ENCODE results near the gene GNG8.

DNA sequence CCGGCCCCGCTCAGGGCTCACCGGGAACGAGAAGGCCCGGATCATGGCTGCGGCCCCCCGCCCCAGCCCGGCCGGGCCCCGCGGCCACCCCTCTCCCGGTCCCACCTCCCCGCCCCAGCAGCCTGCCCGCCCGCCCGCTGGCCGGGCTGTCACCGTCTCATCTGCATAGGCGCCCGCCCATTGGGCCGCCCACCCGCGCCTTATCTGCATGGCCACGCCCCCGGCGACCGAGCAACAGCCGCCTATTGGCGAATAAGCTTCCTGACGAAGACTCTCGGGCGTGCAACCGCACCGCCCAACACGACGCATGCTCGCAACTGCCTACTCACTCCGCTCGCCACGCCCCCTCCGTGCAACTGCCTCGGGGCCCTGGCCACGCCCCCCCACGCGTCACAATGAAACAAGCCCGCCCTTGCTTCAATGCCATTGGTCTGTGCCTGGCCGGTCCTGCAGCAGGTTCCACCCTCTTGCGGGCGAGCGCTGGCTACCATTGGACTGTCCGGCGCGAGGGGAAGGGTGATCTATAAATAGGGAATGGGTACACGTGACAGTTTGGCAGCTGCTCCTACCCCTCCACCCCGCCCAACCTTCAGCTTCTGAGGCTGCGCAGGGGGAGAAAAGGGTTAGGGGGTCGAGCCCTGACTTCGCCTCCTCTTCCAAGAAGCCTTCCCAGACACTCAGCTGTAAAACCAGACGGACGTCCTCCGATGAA, 25.2 kb upstream of the GNG8 start, which contains the start of gene DACT3:
- no peak for TF ChIP-seq EZH2 (IDR thresholded peaks at IDR 0.05)
- TF ChIP-seq ZNF274 (IDR thresholded peaks at IDR 0.05; ENCODE audit: low read depth, low read length), result no peak
- TF ChIP-seq, protein P1, sequence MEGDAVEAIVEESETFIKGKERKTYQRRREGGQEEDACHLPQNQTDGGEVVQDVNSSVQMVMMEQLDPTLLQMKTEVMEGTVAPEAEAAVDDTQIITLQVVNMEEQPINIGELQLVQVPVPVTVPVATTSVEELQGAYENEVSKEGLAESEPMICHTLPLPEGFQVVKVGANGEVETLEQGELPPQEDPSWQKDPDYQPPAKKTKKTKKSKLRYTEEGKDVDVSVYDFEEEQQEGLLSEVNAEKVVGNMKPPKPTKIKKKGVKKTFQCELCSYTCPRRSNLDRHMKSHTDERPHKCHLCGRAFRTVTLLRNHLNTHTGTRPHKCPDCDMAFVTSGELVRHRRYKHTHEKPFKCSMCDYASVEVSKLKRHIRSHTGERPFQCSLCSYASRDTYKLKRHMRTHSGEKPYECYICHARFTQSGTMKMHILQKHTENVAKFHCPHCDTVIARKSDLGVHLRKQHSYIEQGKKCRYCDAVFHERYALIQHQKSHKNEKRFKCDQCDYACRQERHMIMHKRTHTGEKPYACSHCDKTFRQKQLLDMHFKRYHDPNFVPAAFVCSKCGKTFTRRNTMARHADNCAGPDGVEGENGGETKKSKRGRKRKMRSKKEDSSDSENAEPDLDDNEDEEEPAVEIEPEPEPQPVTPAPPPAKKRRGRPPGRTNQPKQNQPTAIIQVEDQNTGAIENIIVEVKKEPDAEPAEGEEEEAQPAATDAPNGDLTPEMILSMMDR (IDR thresholded peaks at IDR 0.05 in 2 of 3, conservative IDR thresholded peaks at IDR 0.05 in 1 of 3; ENCODE audit: borderline replicate concordance in 1 of 3, insufficient read depth in 1 of 3, low read depth in 2 of 3, low read length in 2 of 3), result no peak
- TF ChIP-seq YY1 (IDR thresholded peaks at IDR 0.05; ENCODE audit: extremely low read depth, insufficient replicate concordance, low read depth, low read length), result no peak
- TF ChIP-seq, protein P2, sequence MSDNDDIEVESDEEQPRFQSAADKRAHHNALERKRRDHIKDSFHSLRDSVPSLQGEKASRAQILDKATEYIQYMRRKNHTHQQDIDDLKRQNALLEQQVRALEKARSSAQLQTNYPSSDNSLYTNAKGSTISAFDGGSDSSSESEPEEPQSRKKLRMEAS (IDR thresholded peaks at IDR 0.05), result peak; percentile 64
- no peak; the same call in 1 of the 2 replicates for TF ChIP-seq SRF (IDR thresholded peaks at IDR 0.05; ENCODE audit: low read depth)
- TF ChIP-seq EGR1 (IDR thresholded peaks at IDR 0.05; ENCODE audit: low read depth), result peak; percentile 75
- TF ChIP-seq CBX3 (IDR thresholded peaks at IDR 0.05; ENCODE audit: low read depth), result no peak
- no peak for TF ChIP-seq ZFX (IDR thresholded peaks at IDR 0.05)
- TF ChIP-seq POLR2A (IDR thresholded peaks at IDR 0.05; ENCODE audit: borderline replicate concordance, extremely low read depth, insufficient read depth, insufficient read length), result no peak
- TF ChIP-seq, protein P3, sequence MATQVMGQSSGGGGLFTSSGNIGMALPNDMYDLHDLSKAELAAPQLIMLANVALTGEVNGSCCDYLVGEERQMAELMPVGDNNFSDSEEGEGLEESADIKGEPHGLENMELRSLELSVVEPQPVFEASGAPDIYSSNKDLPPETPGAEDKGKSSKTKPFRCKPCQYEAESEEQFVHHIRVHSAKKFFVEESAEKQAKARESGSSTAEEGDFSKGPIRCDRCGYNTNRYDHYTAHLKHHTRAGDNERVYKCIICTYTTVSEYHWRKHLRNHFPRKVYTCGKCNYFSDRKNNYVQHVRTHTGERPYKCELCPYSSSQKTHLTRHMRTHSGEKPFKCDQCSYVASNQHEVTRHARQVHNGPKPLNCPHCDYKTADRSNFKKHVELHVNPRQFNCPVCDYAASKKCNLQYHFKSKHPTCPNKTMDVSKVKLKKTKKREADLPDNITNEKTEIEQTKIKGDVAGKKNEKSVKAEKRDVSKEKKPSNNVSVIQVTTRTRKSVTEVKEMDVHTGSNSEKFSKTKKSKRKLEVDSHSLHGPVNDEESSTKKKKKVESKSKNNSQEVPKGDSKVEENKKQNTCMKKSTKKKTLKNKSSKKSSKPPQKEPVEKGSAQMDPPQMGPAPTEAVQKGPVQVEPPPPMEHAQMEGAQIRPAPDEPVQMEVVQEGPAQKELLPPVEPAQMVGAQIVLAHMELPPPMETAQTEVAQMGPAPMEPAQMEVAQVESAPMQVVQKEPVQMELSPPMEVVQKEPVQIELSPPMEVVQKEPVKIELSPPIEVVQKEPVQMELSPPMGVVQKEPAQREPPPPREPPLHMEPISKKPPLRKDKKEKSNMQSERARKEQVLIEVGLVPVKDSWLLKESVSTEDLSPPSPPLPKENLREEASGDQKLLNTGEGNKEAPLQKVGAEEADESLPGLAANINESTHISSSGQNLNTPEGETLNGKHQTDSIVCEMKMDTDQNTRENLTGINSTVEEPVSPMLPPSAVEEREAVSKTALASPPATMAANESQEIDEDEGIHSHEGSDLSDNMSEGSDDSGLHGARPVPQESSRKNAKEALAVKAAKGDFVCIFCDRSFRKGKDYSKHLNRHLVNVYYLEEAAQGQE (IDR thresholded peaks at IDR 0.05; ENCODE audit: low read depth), result no peak
- no peak for TF ChIP-seq RAD21 (IDR thresholded peaks at IDR 0.05; ENCODE audit: low read depth)

All from HCT116 (cell line).